NCI-H69 (cell line): ENCODE data around the gene HMMR.
"Not testable (repeated sequence)": the region's sequence is repeated elsewhere in the genome, so short reads cannot be mapped to it uniquely, and the experiment has no call there.

Source experiments
- DNase-seq: peaks from one replicate; lab custom pipeline; 2025; lab: John Stamatoyannopoulos, UW

Gene HMMR, protein sequence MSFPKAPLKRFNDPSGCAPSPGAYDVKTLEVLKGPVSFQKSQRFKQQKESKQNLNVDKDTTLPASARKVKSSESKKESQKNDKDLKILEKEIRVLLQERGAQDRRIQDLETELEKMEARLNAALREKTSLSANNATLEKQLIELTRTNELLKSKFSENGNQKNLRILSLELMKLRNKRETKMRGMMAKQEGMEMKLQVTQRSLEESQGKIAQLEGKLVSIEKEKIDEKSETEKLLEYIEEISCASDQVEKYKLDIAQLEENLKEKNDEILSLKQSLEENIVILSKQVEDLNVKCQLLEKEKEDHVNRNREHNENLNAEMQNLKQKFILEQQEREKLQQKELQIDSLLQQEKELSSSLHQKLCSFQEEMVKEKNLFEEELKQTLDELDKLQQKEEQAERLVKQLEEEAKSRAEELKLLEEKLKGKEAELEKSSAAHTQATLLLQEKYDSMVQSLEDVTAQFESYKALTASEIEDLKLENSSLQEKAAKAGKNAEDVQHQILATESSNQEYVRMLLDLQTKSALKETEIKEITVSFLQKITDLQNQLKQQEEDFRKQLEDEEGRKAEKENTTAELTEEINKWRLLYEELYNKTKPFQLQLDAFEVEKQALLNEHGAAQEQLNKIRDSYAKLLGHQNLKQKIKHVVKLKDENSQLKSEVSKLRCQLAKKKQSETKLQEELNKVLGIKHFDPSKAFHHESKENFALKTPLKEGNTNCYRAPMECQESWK

DNA sequence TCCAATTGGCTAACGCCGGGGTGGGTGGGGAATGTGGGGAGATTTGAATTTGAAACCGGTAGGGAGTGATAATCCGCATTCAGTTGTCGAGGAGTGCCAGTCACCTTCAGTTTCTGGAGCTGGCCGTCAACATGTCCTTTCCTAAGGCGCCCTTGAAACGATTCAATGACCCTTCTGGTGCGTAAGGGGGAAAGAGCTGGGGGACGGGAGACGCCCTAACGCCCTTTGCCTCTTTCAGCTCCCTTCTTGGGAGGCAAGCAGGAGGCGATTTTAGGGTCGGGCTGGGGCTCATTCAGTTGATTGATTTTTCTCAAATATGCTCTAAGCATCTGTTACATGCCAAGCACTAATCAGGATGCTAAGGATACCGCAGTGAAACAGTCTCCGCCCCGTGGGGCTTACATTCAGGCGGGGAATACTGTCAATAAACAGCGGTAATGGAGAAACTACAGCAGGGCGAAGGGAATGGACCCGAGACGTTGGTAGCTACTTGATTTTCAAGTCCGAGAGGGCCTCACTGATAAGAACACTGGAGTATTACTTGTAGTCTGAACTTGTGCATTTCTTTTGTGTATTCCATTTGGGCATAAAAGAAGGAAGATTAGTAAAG is at the start of gene HMMR:
Gene HMMR, plus strand, starts transcription at position 71 of the 610 bp plus-strand sequence. Its CDS starts 61 bp downstream, at position 132.
- DNase-seq: peak; percentile 91

- peak; percentile 57 for DNase-seq
These were observed 44.8 kb upstream of the HMMR start for GRCh38 chr5:163415673-163416072.

DNA sequence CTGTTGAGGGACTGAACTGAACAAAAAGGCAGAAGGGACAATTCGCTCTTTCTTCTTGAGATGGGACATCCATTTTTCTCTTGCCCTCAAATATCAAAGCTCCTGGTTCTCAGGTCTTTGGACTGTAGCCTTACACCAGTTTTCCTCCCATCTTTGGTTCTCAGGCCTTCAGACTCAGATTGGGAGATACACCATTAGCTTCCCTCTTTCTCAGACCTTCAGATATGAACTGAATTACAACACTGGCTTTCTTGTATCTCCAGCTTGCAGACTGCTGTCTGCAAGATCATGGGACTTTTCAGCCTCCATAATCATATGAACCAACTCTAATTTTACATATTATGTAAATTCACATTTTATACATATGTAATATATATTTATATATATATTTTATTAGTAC is 35.6 kb upstream of the HMMR start:
- no peak for DNase-seq

DNA sequence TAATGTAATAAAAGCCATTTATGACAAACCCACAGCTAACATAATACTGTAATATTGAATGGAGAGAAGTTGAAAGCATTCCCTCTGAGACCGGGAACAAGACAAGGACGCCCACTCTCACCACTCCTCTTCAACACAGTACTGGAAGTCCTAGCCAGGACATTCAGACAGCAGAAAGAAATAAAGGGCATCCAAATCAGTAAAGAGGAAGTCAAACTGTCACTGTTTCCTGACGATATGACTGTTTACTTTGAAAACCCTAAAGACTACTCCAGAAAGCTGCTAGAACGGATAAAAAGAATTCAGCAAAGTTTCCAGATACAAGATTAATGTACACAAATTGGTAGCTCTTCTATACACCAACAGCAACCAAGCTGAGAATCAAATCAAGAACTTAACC is 34.3 kb upstream of the HMMR start:
- not testable (repeated sequence) for DNase-seq

- DNase-seq: no peak
These were observed 27.9 kb upstream of the HMMR start for GRCh38 chr5:163432544-163432943.

DNA sequence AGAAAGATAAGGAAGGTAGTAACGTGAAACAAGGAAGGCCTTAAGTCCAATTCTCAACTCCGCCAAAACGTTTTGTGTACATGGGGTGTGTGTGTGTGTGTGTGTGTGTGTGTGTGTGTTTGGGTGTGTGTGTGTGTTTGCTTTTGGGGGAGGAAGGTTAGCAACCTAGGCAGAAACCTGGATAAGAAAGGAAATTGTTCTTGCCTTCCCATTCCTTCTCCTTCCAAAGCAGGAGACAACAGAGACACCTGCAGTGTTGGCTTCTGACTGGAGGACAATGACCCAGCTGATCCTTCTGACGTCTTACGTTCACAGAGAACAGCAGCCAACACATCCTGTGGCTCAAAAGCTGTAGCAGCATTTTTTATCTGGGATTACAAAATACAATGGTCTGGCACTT is 27.2 kb upstream of the HMMR start:
- no peak for DNase-seq

GRCh38 chr5:163434401-163434866 is 26.0 kb upstream of the HMMR start:
- peak; percentile 82 for DNase-seq

DNA sequence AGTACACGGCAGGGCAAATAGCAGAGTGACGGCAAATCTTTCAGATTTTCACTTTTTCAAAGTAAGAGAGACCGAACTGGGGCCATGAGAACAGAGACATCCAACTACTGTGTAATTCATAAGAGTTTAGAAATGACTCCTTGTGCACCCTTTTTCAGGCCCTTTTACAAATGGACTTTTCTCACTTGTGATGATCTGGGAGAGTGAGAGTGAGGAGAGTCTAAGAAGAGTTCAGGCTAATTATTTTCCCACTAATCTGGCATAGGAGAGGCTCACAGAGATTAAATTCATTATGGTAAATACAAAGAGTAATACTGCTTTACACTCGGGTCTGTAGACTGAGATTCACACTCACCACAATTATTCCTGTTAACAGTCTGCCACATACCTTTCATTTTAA is 23.9 kb upstream of the HMMR start:
- DNase-seq: peak; percentile 22

GRCh38 chr5:163437011-163437308 is 23.5 kb upstream of the HMMR start:
- DNase-seq: no peak

DNA sequence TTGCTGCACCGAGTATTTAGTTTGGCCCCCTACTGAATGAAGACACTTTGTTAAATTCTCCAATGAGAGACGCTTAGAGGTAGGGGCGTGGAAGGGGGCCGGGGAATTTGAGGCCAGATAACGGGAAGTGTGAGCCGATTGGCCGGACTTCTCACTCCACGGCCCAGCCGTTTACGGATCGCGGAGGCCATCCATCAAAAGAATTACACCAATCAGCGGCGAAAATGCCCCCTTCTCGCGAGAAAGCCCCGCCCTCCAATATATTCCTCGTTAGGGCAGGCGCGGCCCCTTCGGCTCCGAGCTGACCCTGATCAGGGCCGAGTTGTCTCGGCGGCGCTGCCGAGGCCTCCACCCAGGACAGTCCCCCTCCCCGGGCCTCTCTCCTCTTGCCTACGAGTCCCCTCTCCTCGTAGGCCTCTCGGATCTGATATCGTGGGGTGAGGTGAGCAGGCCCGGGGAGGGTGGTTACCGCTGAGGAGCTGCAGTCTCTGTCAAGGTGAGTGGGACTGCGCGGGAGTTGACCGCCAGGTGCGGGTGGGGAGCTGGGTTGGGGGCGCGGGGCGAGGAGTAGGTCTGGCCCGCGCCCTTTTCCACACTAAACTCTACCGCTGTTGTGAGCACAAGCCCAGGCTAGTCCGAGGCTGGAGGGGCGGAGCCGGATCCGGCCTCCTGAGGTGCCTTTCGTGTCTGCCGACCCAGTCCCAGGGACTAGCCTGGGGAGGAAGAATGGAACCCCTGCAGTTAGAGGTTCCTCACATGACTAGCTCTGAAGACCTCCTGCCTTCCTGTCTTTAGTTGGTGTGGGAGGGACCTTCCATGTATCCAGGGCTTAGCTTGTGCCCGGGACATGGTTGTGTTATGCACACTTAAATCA is 22.9 kb upstream of the HMMR start, which contains the start of gene CCNG1:
Gene CCNG1, plus strand, starts transcription at position 287 of the 874 bp plus-strand sequence. CDS start 1,662 bp downstream, outside the sequence.
- peak; percentile 100 for DNase-seq

GRCh38 chr5:163439092-163439425 is 21.4 kb upstream of the HMMR start:
- DNase-seq: peak; percentile 39

DNA sequence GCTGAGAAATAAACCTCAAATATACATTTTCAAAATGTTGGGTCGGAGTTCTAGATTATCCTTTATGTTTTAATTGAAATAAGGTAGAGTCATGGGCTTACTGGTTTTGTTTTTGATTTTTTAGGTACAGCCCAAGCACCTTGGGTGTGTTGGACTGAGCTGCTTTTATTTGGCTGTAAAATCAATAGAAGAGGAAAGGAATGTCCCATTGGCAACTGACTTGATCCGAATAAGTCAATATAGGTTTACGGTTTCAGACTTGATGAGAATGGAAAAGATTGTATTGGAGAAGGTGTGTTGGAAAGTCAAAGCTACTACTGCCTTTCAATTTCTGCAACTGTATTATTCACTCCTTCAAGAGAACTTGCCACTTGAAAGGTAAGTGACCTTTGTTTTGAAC is 19.5 kb upstream of the HMMR start:
- DNase-seq: no peak

DNA sequence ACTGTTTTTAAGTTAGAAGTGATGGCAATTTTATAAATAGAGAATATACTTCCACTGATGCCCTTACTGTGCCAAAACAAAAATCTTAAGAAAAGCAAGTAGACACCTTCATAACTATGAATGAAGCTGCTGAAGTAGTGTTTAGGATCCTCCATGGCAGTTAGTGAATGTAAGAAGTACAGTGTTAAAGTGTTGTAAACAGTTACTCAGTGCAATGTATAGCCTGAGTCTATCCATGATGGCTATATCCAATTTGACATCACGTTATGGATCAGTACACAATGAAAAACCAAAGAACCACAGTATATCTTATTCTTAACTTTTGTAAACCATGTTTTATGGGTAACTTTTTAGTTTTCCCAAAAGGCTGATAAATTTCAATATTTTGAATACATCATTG is 15.9 kb upstream of the HMMR start:
- no peak for DNase-seq

- no peak for DNase-seq
These were observed 15.1 kb upstream of the HMMR start for GRCh38 chr5:163445345-163445744.

DNA sequence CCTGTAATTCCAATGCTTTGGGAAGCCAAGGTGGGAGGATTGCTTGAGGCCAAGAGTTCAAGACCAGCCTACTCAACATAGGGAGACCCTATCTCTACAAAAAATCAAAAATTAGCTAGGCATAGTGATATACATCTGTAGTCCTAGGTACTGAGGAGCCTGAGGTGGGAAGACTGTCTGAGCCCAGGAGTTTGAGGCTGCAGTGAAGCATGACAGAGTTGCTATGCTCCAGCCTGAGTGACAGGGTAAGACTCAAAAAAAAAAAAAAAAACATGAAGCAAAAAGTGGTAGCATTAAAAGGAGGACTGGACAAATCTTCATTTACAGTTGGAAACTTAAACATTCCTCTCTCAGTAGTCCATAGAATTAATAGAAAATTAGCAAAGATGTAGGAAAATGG is 13.2 kb upstream of the HMMR start:
- no peak for DNase-seq

- no peak for DNase-seq
These were observed 12.6 kb upstream of the HMMR start for GRCh38 chr5:163447875-163448274.

- DNase-seq: no peak
These were observed 11.9 kb upstream of the HMMR start for GRCh38 chr5:163448491-163448890.

DNA sequence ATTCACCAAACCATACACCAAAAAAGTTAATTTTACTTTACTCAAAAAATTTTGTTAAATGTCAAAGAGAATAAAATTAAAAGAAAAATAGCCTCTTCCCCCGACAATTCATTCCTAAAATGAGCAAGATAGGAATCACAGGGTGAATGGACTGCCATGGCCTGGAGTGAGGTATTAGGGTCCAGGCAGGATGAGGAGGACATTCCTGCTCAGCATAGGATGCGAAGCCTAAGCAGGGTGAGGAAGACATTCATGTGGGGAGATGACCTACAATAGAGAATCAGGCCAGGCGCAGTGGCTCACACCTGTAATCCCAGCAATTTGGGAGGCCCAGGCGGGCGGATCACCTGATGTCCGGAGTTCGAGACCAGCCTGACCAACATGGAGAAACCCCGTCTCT is 8.9 kb upstream of the HMMR start:
- DNase-seq: no peak

DNA sequence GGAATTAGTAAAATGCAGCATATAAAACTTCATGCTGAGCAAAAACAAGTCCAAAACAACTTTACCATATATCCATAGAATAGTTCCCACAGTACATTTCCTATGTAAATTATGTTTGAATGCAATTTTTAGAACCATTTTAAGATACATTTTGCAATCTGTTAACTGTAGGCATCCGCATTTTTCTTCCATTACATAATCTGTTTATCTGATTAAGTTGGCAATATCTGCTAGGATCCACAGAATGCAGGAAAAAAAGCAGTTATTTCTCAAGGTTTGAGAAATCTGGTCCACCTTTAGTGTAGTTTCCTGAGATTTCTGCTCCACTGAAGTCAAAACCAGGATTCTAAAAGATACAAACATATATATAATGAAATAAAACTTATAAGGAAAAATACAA is 6.7 kb upstream of the HMMR start:
- DNase-seq: no peak

DNA sequence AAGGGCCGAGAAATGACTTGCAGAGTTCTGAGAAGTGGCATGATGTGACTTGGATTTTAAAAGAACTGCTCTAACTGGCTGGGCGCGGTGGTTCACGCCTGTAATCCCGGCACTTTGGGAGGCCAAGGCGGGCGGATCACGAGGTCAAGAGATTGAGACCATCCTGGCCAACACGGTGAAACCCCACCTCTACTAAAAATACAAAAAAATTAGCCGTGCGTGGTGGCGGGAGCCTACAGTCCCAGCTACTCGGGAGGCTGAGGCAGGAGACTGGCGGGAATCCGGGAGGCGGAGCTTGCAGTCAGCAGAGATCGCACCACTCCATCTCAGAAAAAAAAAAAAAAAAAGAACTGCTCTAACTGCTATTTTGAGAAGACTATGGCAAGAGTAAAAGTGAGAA is 5.0 kb upstream of the HMMR start:
- DNase-seq: not testable (repeated sequence)

- DNase-seq: no peak
These were observed 4.3 kb upstream of the HMMR start for GRCh38 chr5:163456029-163456589.

GRCh38 chr5:163456840-163457239 is 3.6 kb upstream of the HMMR start:
- DNase-seq: no peak
